SK-N-MC (cell line): ENCODE data around the gene BID.

Experiments used
- DNase-seq: peaks from one replicate; pipeline ENCODE4 v3.0.0-alpha.2; 2011; ENCODE audit warnings: low read depth, low spot score
- H3K27ac ChIP-seq: fragments of 200-600 bp; sonication (generic); 2 replicates; pipeline ENCODE4 v1.5.1; 2016; ENCODE audit warnings: mixed run types
- H3K36me3 ChIP-seq: fragments of 200-600 bp; sonication (generic); 2 replicates; pipeline ENCODE4 v1.6.1; 2017; ENCODE audit warnings: antibody characterized with exemption, low read length, mixed read lengths; ENCODE audit not compliant: insufficient read depth
- H3K4me3 ChIP-seq: fragments of 200-600 bp; sonication (generic); 2 replicates; pipeline ENCODE4 v1.5.1; 2016
- H3K9ac ChIP-seq: fragments of 200-600 bp; sonication (generic); 2 replicates; pipeline ENCODE4 v1.8.0; 2017; ENCODE audit warnings: mixed run types, mixed read lengths; ENCODE audit not compliant: insufficient read length
- H3K9me3 ChIP-seq: fragments of 200-600 bp; sonication (generic); 2 replicates; pipeline ENCODE4 v1.6.1; 2017; ENCODE audit warnings: low read depth, mild to moderate bottlenecking, antibody characterized with exemption, low read length, moderate library complexity, mixed read lengths
- EZH2 ChIP-seq: fragments of 200-600 bp; sonication (generic); IDR thresholded peaks from one replicate; pipeline ENCODE4 v1.6.1; 2017; ENCODE audit warnings: antibody characterized with exemption
- FOXP2 ChIP-seq: optimal IDR thresholded peaks from 2 replicates; pipeline ENCODE3; 2011; ENCODE audit warnings: mild to moderate bottlenecking, moderate library complexity; ENCODE audit not compliant: insufficient read depth; ENCODE audit errors: extremely low read length, control extremely low read depth
- POLR2AphosphoS5 ChIP-seq: IDR thresholded peaks from 2 replicates; pipeline ENCODE4 v1.6.1; 2012; ENCODE audit warnings: mild to moderate bottlenecking, low read depth, low read length, borderline replicate concordance

The BID gene

GRCh38 chr22:17807578-17808410, 33.5 kb upstream of the BID start:
- Histone ChIP-seq H3K9ac (no peak overlapping the region), H3K36me3 (peaks cover 21% of the 10 kb centered on the region)

GRCh38 chr22:17807086-17807485, 32.8 kb upstream of the BID start:
- no peak overlapping the region for H3K27ac ChIP-seq
- H3K36me3 ChIP-seq: peaks cover 21% of the 10 kb centered on the region
- H3K9me3 ChIP-seq: no peaks in the 10 kb centered on the region
- no peak for TF ChIP-seq FOXP2
- no peak for TF ChIP-seq EZH2
- TF ChIP-seq POLR2AphosphoS5: no peak
- H3K4me3 ChIP-seq: no peak overlapping the region
- H3K9ac ChIP-seq: no peak overlapping the region
- no peak for DNase-seq

More at GRCh38 chr22:17807578-17808410, 33.5 kb upstream of the BID start:
- TF ChIP-seq EZH2: no peak
- TF ChIP-seq FOXP2: no peak
- no peak for TF ChIP-seq POLR2AphosphoS5
- Histone ChIP-seq H3K4me3 (no peak overlapping the region), H3K9me3 (no peaks in the 10 kb centered on the region), H3K27ac (no peak overlapping the region)
- no peak for DNase-seq

GRCh38 chr22:17806437-17806836, 32.2 kb upstream of the BID start:
- H3K36me3 ChIP-seq: peaks cover 21% of the 10 kb centered on the region
- TF ChIP-seq FOXP2 (no peak), POLR2AphosphoS5 (no peak), EZH2 (no peak)
- no peaks in the 10 kb centered on the region for H3K9me3 ChIP-seq
- no peak for DNase-seq
- no peak overlapping the region for H3K4me3 ChIP-seq
- H3K9ac ChIP-seq: no peak overlapping the region
- no peak overlapping the region for H3K27ac ChIP-seq

GRCh38 chr22:17804331-17805080, 30.2 kb upstream of the BID start:
- Histone ChIP-seq H3K9me3 (no peaks in the 10 kb centered on the region), H3K27ac (no peak overlapping the region), H3K36me3 (peaks cover 17% of the 10 kb centered on the region), H3K9ac (no peak overlapping the region), H3K4me3 (no peak overlapping the region)
- TF ChIP-seq EZH2 (no peak), FOXP2 (no peak), POLR2AphosphoS5 (no peak)
- no peak for DNase-seq

GRCh38 chr22:17803609-17804270, 29.5 kb upstream of the BID start:
- Histone ChIP-seq H3K9me3 (no peaks in the 10 kb centered on the region), H3K9ac (no peak overlapping the region), H3K27ac (no peak overlapping the region), H3K36me3 (peaks cover 17% of the 10 kb centered on the region), H3K4me3 (no peak overlapping the region)
- no peak for DNase-seq
- TF ChIP-seq EZH2: no peak
- no peak for TF ChIP-seq POLR2AphosphoS5
- no peak for TF ChIP-seq FOXP2

GRCh38 chr22:17802822-17803221, 28.6 kb upstream of the BID start:
- H3K9ac ChIP-seq: no peak overlapping the region
- DNase-seq: no peak
- no peak overlapping the region for H3K4me3 ChIP-seq
- no peaks in the 10 kb centered on the region for H3K9me3 ChIP-seq
- H3K27ac ChIP-seq: no peak overlapping the region
- H3K36me3 ChIP-seq: peaks cover 11% of the 10 kb centered on the region
- TF ChIP-seq POLR2AphosphoS5 (no peak), EZH2 (no peak), FOXP2 (no peak)

- DNase-seq: no peak
- TF ChIP-seq FOXP2 (no peak), EZH2 (no peak), POLR2AphosphoS5 (no peak)
- Histone ChIP-seq H3K4me3 (no peak overlapping the region), H3K27ac (no peak overlapping the region), H3K36me3 (peaks cover 7% of the 10 kb centered on the region), H3K9ac (no peak overlapping the region), H3K9me3 (no peaks in the 10 kb centered on the region)
Measured at GRCh38 chr22:17802411-17802810, 28.1 kb upstream of the BID start.
